Fibroblast of lung (primary cell): ENCODE data around the gene ACSS1. TPM values are rescaled to one million over a fixed set of nuclear protein-coding genes. Genes with fewer than 3 reads are reported as not detected.

Experiments used
- DNase-seq, 2 donors: peaks; one replicate each; pipeline versions ENCODE4 v3.0.0 to v3.0.0-alpha.2; 2010; ENCODE audit warnings: low read depth in 2 of 2
- H2AFZ ChIP-seq: 2 replicates; pipeline ENCODE4 v1.5.1; 2012; ENCODE audit warnings: low read length, control low read depth, inconsistent platforms
- H3K27ac ChIP-seq: 2 replicates; pipeline ENCODE4 v1.5.1; 2011; ENCODE audit warnings: low read length, control low read depth; ENCODE audit not compliant: insufficient read depth
- H3K27me3 ChIP-seq: 2 replicates; pipeline ENCODE4 v1.5.1; 2011; ENCODE audit warnings: mild to moderate bottlenecking, low read length; ENCODE audit not compliant: control insufficient read depth, insufficient read depth
- H3K36me3 ChIP-seq: 2 replicates; pipeline ENCODE4 v1.5.1; 2011; ENCODE audit warnings: low read length; ENCODE audit not compliant: control insufficient read depth, insufficient read depth
- H3K4me1 ChIP-seq: 2 replicates; pipeline ENCODE4 v1.5.1; 2011; ENCODE audit warnings: low read length; ENCODE audit not compliant: control insufficient read depth, insufficient read depth; ENCODE audit errors: extremely low read depth
- H3K4me2 ChIP-seq: 2 replicates; pipeline ENCODE4 v1.5.1; 2011; ENCODE audit warnings: low read length, control low read depth; ENCODE audit not compliant: insufficient read depth; ENCODE audit errors: extremely low read depth
- H3K4me3 ChIP-seq, 4 experiments: fragments of 200-600 bp in 1 of 4; sonication (generic) in 1 of 4; replicated peaks in 1 of 4; 2 replicates each; pipeline ENCODE4 v1.5.1; 2011 to 2016; ENCODE audit warnings: low read length in 4 of 4, low read depth in 3 of 4, mild to moderate bottlenecking in 3 of 4, control low read depth in 2 of 4, inconsistent platforms in 1 of 4, mixed read lengths in 1 of 4; ENCODE audit not compliant: insufficient read depth in 1 of 4; ENCODE audit errors: control extremely low read depth in 1 of 4
- H3K79me2 ChIP-seq: 2 replicates; pipeline ENCODE4 v1.5.1; 2012; ENCODE audit warnings: mild to moderate bottlenecking, low read length, inconsistent platforms; ENCODE audit not compliant: control insufficient read depth, insufficient read depth
- H3K9ac ChIP-seq: 2 replicates; pipeline ENCODE4 v1.5.1; 2011; ENCODE audit warnings: mild to moderate bottlenecking, low read length, control low read depth; ENCODE audit not compliant: insufficient read depth
- H3K9me3 ChIP-seq: 2 replicates; pipeline ENCODE4 v1.5.1; 2012; ENCODE audit warnings: low read depth, low read length; ENCODE audit not compliant: control insufficient read depth, insufficient read depth
- H4K20me1 ChIP-seq: 2 replicates; pipeline ENCODE4 v1.5.1; 2011; ENCODE audit warnings: low read length; ENCODE audit not compliant: control insufficient read depth, insufficient read depth; ENCODE audit errors: extremely low read depth
- CTCF ChIP-seq, 2 donors: IDR thresholded peaks in 1 of 2; conservative IDR thresholded peaks in 1 of 2; 1 replicate in 1 of 2; 2 replicates in 1 of 2; pipeline ENCODE4 v1.5.1; 2011 to 2012; ENCODE audit warnings: low read length in 2 of 2, control low read depth in 1 of 2, inconsistent platforms in 1 of 2, low read depth in 1 of 2, mild to moderate bottlenecking in 1 of 2
- EZH2 ChIP-seq: IDR thresholded peaks from 2 replicates; pipeline ENCODE4 v1.5.1; 2012; ENCODE audit warnings: low read length, control low read depth, mild to moderate bottlenecking; ENCODE audit errors: missing control alignments
- polyA plus RNA-seq, 2 donors: library from polyadenylated mRNA; depleted of rRNA in 1 of 2; stranded (reverse) in 1 of 2; unstranded in 1 of 2; fragments of >200 nt; gene quantifications; 2 replicates each; pipeline ENCODE4 v1.2.1, GENCODE V29; 2011 to 2012; ENCODE audit warnings: missing spikeins in 1 of 2
- total RNA-seq: library from RNA; depleted of rRNA; stranded (reverse); fragments of >200 nt; gene quantifications from 2 replicates; pipeline ENCODE4 v1.2.1, GENCODE V29; 2014

Gene ACSS1
- total and polyA plus RNA-seq, 2 donors (not counting 1 experiment from before 2014, with no cell fraction given): 1.3 to 3.4 TPM

DNA sequence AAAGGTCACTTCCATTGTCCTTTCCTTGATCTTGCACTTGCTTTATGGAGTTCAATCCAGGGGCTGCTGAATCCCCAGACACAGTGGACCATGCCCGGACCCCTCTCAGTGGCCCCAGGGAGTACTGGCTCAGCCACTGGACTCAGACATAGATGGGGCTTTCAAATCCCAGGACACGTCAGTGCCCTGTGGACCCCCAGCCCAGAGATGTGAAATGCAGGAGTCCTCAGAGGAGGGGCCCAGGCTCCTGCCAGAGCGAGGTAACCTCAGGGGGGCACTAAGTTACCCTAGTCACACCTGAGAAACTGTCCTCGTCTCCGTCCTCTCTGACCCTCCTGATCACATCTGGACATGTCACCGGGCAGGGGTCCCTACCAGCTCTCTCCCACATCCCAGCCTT, 46.7 kb downstream of the ACSS1 start:
- TF ChIP-seq EZH2 (no peak), CTCF (conservative IDR thresholded peaks at IDR 0.05 in 1 of 2, IDR thresholded peaks at IDR 0.05 in 1 of 2; ENCODE audit: low read depth in 1 of 2, low read length in 2 of 2) (no peak)
- Histone ChIP-seq H3K4me2 (no peak overlapping the region), H4K20me1 (no peaks in the 10 kb centered on the region), H3K4me1 (no peaks in the 10 kb centered on the region), H3K27ac (no peak overlapping the region), H3K79me2 (no peaks in the 10 kb centered on the region), H2AFZ (no peak overlapping the region), H3K36me3 (no peaks in the 10 kb centered on the region), H3K9ac (no peak overlapping the region), H3K9me3 (no peaks in the 10 kb centered on the region), H3K27me3 (peaks cover 4% of the 10 kb centered on the region), H3K4me3 (no peak overlapping the region)
- DNase-seq: no peak

DNA sequence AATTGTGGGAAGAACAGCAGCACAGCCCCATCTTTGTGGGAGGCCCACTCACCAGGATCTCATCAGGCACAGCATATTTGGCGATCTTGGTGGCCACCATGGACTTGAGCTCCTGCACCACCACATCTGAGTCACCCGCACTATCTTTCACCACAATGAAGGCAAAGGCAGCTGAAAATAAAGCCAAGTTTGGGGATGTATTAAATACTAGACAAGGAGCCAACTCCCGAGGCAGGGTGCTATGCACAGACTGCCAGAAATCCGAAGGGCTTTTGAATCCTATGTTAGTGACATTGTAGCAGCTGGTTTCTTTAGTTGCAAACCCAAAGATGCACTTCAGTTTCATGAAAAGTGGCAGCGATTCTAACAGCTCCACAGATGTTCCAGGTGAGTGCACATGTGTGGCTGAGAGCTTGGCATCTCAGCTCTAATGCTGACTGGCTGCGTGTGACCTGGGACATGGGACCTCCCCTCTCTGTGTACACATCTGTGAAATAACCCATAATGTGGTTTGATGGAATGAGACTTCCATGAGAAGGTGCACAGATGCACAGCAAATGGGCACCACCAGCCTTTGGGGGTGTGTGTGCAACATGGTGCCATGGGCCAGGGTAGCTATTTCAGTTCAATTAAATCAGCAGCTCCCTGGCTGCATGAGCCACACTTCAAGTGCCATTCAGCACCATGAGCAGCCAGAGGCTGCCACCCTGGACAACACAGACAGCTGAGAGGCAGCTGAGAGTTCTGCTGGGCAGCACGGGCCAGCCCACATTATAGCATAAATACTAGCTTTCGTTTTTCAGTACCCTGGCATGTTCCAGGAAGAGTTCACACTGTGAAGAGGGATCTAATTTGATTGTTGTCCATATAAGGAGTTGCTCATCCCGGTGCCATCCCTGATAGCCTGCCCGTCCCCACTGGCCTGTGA, 48.5 kb downstream of the ACSS1 start:
- Histone ChIP-seq H4K20me1 (no peaks in the 10 kb centered on the region), H3K27ac (no peak overlapping the region), H3K4me2 (no peak overlapping the region), H3K4me3 (no peak overlapping the region), H2AFZ (no peak overlapping the region), H3K9ac (no peak overlapping the region), H3K27me3 (peaks cover 4% of the 10 kb centered on the region), H3K79me2 (no peaks in the 10 kb centered on the region), H3K4me1 (no peaks in the 10 kb centered on the region), H3K36me3 (no peaks in the 10 kb centered on the region), H3K9me3 (no peaks in the 10 kb centered on the region)
- peak in 1 of 2 donors; percentile 57 for DNase-seq
- no peak for TF ChIP-seq CTCF (conservative IDR thresholded peaks at IDR 0.05 in 1 of 2, IDR thresholded peaks at IDR 0.05 in 1 of 2; ENCODE audit: low read depth in 1 of 2, low read length in 2 of 2)
- no peak for TF ChIP-seq EZH2

GRCh38 chr20:25008388-25009217, 49.3 kb downstream of the ACSS1 start:
- Histone ChIP-seq H3K27me3 (peaks cover 4% of the 10 kb centered on the region), H4K20me1 (no peaks in the 10 kb centered on the region), H2AFZ (no peak overlapping the region), H3K4me3 (no peak overlapping the region), H3K9me3 (no peaks in the 10 kb centered on the region), H3K79me2 (no peaks in the 10 kb centered on the region), H3K9ac (no peak overlapping the region), H3K36me3 (no peaks in the 10 kb centered on the region), H3K4me1 (no peaks in the 10 kb centered on the region), H3K27ac (no peak overlapping the region), H3K4me2 (no peak overlapping the region)
- no peak for DNase-seq
- TF ChIP-seq CTCF (conservative IDR thresholded peaks at IDR 0.05 in 1 of 2, IDR thresholded peaks at IDR 0.05 in 1 of 2; ENCODE audit: low read depth in 1 of 2, low read length in 2 of 2): no peak
- TF ChIP-seq EZH2: no peak
